ENCODE results near the gene ATOH8.

DNA sequence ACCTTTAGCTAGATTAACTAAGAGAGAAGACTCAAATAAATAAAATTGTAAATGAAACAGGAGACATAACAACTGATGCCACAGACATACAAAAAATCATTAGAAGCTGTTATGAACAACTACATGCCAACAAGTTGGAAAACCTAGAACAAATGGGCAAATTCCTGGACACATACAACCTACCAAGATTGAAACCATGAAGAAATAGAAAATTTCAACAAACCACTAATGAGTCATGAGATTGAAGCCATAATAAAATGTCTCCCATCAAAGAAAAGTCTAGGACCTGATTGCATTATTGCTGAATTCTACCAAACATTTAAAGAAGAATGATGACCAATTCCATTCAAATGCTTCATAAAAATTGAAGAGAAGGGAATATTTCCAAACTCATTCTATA is 80.7 kb downstream of the ATOH8 start:
- TF ChIP-seq, protein P1, sequence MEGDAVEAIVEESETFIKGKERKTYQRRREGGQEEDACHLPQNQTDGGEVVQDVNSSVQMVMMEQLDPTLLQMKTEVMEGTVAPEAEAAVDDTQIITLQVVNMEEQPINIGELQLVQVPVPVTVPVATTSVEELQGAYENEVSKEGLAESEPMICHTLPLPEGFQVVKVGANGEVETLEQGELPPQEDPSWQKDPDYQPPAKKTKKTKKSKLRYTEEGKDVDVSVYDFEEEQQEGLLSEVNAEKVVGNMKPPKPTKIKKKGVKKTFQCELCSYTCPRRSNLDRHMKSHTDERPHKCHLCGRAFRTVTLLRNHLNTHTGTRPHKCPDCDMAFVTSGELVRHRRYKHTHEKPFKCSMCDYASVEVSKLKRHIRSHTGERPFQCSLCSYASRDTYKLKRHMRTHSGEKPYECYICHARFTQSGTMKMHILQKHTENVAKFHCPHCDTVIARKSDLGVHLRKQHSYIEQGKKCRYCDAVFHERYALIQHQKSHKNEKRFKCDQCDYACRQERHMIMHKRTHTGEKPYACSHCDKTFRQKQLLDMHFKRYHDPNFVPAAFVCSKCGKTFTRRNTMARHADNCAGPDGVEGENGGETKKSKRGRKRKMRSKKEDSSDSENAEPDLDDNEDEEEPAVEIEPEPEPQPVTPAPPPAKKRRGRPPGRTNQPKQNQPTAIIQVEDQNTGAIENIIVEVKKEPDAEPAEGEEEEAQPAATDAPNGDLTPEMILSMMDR (IDR thresholded peaks at IDR 0.05; ENCODE audit: extremely low read depth in 1 of 2, insufficient read depth in 1 of 2, low read depth in 1 of 2, low read length in 2 of 2): no peak
- TF ChIP-seq POLR2AphosphoS5 (IDR thresholded peaks at IDR 0.05; ENCODE audit: insufficient read depth, low read depth, low read length): no peak

Data from endothelial cell of umbilical vein (primary cell).